Tibial nerve (tissue), 4 donors: ENCODE data around the gene TENM4.

Experiments
- EP300 ChIP-seq, 2 donors: sonication (generic); formaldehyde crosslinking; IDR thresholded peaks; one replicate each; pipeline ENCODE4 v1.6.1; 2017; ENCODE audit warnings: antibody characterized with exemption in 2 of 2, mild to moderate bottlenecking in 1 of 2
- POLR2A ChIP-seq, 2 donors: fragments of 450-650 bp; IDR thresholded peaks; one replicate each; pipeline ENCODE4 v1.6.1; 2017; ENCODE audit warnings: antibody characterized with exemption in 2 of 2, mild to moderate bottlenecking in 2 of 2, moderate library complexity in 2 of 2
- TF ChIP-seq, protein P1 (sequence below), 5 experiments: fragments of 200-600 bp in 3 of 5; fragments of 450-650 bp in 2 of 5; sonication (generic) in 3 of 5; IDR thresholded peaks; one replicate each; pipeline ENCODE4 v1.5.1; 2016 to 2019; ENCODE audit warnings: antibody characterized with exemption in 5 of 5, mild to moderate bottlenecking in 3 of 5, moderate library complexity in 2 of 5

DNA sequence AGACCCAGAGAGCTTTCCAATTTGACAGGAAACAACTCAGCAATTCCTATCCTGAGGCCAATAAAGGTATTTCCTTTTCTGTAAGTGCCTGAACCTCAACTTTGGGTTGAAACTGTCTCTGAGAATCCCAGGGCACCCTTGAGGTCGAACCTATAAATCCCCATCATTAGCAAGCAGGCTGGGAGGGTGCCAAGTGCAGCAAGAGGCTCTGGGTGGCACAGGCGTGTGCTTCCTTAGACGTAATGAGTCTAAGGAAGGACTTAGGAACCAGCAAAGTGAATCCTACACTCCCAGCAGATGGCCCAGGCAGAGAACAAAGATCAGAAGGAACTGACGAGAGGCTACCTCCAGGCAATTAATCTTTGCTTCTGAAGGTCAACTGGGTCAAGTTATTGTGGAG, 631.9 kb downstream of the TENM4 start:
- no peak for TF ChIP-seq POLR2A (IDR thresholded peaks at IDR 0.05)
- TF ChIP-seq, protein P1, sequence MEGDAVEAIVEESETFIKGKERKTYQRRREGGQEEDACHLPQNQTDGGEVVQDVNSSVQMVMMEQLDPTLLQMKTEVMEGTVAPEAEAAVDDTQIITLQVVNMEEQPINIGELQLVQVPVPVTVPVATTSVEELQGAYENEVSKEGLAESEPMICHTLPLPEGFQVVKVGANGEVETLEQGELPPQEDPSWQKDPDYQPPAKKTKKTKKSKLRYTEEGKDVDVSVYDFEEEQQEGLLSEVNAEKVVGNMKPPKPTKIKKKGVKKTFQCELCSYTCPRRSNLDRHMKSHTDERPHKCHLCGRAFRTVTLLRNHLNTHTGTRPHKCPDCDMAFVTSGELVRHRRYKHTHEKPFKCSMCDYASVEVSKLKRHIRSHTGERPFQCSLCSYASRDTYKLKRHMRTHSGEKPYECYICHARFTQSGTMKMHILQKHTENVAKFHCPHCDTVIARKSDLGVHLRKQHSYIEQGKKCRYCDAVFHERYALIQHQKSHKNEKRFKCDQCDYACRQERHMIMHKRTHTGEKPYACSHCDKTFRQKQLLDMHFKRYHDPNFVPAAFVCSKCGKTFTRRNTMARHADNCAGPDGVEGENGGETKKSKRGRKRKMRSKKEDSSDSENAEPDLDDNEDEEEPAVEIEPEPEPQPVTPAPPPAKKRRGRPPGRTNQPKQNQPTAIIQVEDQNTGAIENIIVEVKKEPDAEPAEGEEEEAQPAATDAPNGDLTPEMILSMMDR (IDR thresholded peaks at IDR 0.05), result no peak
- no peak for TF ChIP-seq EP300 (IDR thresholded peaks at IDR 0.05)
